ENCODE data around the gene STOML1. TPM values are rescaled to one million over a fixed set of nuclear protein-coding genes. Genes with fewer than 3 reads are reported as not detected.

Gene STOML1
- total RNA-seq, result 1 to 10 TPM; 8.7 to 9.5 TPM

GRCh38 chr15:73991726-73992593, at the start of gene STOML1:
STOML1 (minus strand) TSS chr15:73992295; CDS start chr15:73992223, 72 bp downstream.
- Mint-ChIP-seq H3K9me3 (no peaks in the 10 kb centered on the region), H3K4me3 (peak within 1 kb of the TSS; percentile 95), H3K27ac (peak within 1 kb of the TSS; percentile 83), H3K36me3 (ENCODE audit: low read depth) (peaks cover 4% of the 10 kb centered on the region), H3K4me1 (ENCODE audit: low read depth) (peaks cover 49% of the 10 kb centered on the region), H3K27me3 (ENCODE audit: low read depth) (no peaks in the 10 kb centered on the region)
- CTCF ChIA-PET, result interaction anchor here (1.1 to 5.2 kb wide), 3 partner anchors 14 to 19 kb away, joined by 3 to 54 read pairs (median 24); no protein-coding TSS in a partner anchor
- peak; percentile 95 for DNase-seq
- intact Hi-C loops (cut with micrococcal nuclease), result loop anchor here (1.0 to 10.0 kb wide), 7 partner anchors 10 to 1767 kb away; partner anchors contain the start of gene SIN3A

- Mint-ChIP-seq H3K9me3 (no peaks in the 10 kb centered on the region), H3K4me3 (no peak overlapping the region), H3K4me1 (ENCODE audit: low read depth) (no peaks in the 10 kb centered on the region), H3K27ac (no peak overlapping the region), H3K36me3 (ENCODE audit: low read depth) (peaks cover 8% of the 10 kb centered on the region), H3K27me3 (ENCODE audit: low read depth) (no peaks in the 10 kb centered on the region)
- CTCF ChIA-PET, result interaction anchor here (1.4 to 4.0 kb wide), 3 partner anchors 12 to 75 kb away, joined by 7 to 29 read pairs (median 20); no protein-coding TSS in a partner anchor
- DNase-seq, result no peak
- intact Hi-C loops (cut with micrococcal nuclease), result no loop called here
Observed at GRCh38 chr15:74041311-74041756, 49.2 kb upstream of the STOML1 start.

GRCh38 chr15:74040109-74040850, 48.2 kb upstream of the STOML1 start:
- Mint-ChIP-seq H3K4me1 (ENCODE audit: low read depth) (no peaks in the 10 kb centered on the region), H3K27ac (no peak overlapping the region), H3K4me3 (no peak overlapping the region), H3K9me3 (no peaks in the 10 kb centered on the region), H3K36me3 (ENCODE audit: low read depth) (peaks cover 13% of the 10 kb centered on the region), H3K27me3 (ENCODE audit: low read depth) (no peaks in the 10 kb centered on the region)
- CTCF ChIA-PET, result interaction anchor here (0.6 to 4.0 kb wide), 5 partner anchors 9 to 89 kb away, joined by 4 to 29 read pairs (median 8); no protein-coding TSS in a partner anchor
- intact Hi-C loops (cut with micrococcal nuclease), result no loop called here
- no peak for DNase-seq

- intact Hi-C loops (cut with micrococcal nuclease), result no loop called here
- no peak overlapping the region for H3K27ac Mint-ChIP-seq
- no peaks in the 10 kb centered on the region for H3K9me3 Mint-ChIP-seq
Observed at GRCh38 chr15:74039656-74040010, 47.5 kb upstream of the STOML1 start.

GRCh38 chr15:74038707-74039655, 46.9 kb upstream of the STOML1 start:
- no peak for DNase-seq
- no peaks in the 10 kb centered on the region for H3K9me3 Mint-ChIP-seq
- no peak overlapping the region for H3K4me3 Mint-ChIP-seq
- CTCF ChIA-PET, result interaction anchor here (1.1 to 4.0 kb wide), 4 partner anchors 10 to 66 kb away, joined by 3 to 29 read pairs (median 6); no protein-coding TSS in a partner anchor
- H3K27me3 Mint-ChIP-seq (ENCODE audit: low read depth), result no peaks in the 10 kb centered on the region
- peaks cover 19% of the 10 kb centered on the region for H3K36me3 Mint-ChIP-seq (ENCODE audit: low read depth)
- no peak overlapping the region for H3K27ac Mint-ChIP-seq
- H3K4me1 Mint-ChIP-seq (ENCODE audit: low read depth), result no peaks in the 10 kb centered on the region
- intact Hi-C loops (cut with micrococcal nuclease), result no loop called here

More at GRCh38 chr15:74039656-74040010, 47.5 kb upstream of the STOML1 start:
- Mint-ChIP-seq H3K36me3 (ENCODE audit: low read depth) (peaks cover 15% of the 10 kb centered on the region), H3K4me1 (ENCODE audit: low read depth) (no peaks in the 10 kb centered on the region), H3K4me3 (no peak overlapping the region), H3K27me3 (ENCODE audit: low read depth) (no peaks in the 10 kb centered on the region)
- CTCF ChIA-PET, result interaction anchor here (1.1 to 4.0 kb wide), 3 partner anchors 10 to 66 kb away, joined by 3 to 29 read pairs (median 8); no protein-coding TSS in a partner anchor
- DNase-seq, result no peak

- Mint-ChIP-seq H3K9me3 (no peaks in the 10 kb centered on the region), H3K27me3 (ENCODE audit: low read depth) (no peaks in the 10 kb centered on the region), H3K4me3 (no peak overlapping the region), H3K27ac (no peak overlapping the region), H3K4me1 (ENCODE audit: low read depth) (no peaks in the 10 kb centered on the region), H3K36me3 (ENCODE audit: low read depth) (peaks cover 18% of the 10 kb centered on the region)
- intact Hi-C loops (cut with micrococcal nuclease), result loop anchor here (1.0 kb wide), 1 partner anchor 64 kb away; no protein-coding TSS in a partner anchor
- CTCF ChIA-PET, result interaction anchor here (1.1 to 4.0 kb wide), 6 partner anchors 10 to 86 kb away, joined by 3 to 29 read pairs (median 9); no protein-coding TSS in a partner anchor
- no peak for DNase-seq
Observed at GRCh38 chr15:74037171-74038117, 45.3 kb upstream of the STOML1 start.

- CTCF ChIA-PET, result interaction anchor here (0.7 to 2.5 kb wide), 5 partner anchors 11 to 85 kb away, joined by 4 to 20 read pairs (median 5); partner anchors contain the start of gene PML
- intact Hi-C loops (cut with micrococcal nuclease), result loop anchor here (1.0 kb wide), 1 partner anchor 63 kb away; no protein-coding TSS in a partner anchor
- peaks cover 18% of the 10 kb centered on the region for H3K36me3 Mint-ChIP-seq (ENCODE audit: low read depth)
- peak overlapping the region; percentile 10 for H3K27ac Mint-ChIP-seq
- no peaks in the 10 kb centered on the region for H3K4me1 Mint-ChIP-seq (ENCODE audit: low read depth)
- DNase-seq, result peak; percentile 25
- H3K27me3 Mint-ChIP-seq (ENCODE audit: low read depth), result no peaks in the 10 kb centered on the region
- no peak overlapping the region for H3K4me3 Mint-ChIP-seq
- H3K9me3 Mint-ChIP-seq, result no peaks in the 10 kb centered on the region
Observed at GRCh38 chr15:74036271-74037170, 44.4 kb upstream of the STOML1 start.

GRCh38 chr15:74035121-74036017, 43.3 kb upstream of the STOML1 start:
- H3K4me1 Mint-ChIP-seq (ENCODE audit: low read depth), result no peaks in the 10 kb centered on the region
- H3K9me3 Mint-ChIP-seq, result no peaks in the 10 kb centered on the region
- H3K36me3 Mint-ChIP-seq (ENCODE audit: low read depth), result peaks cover 20% of the 10 kb centered on the region
- no peak overlapping the region for H3K27ac Mint-ChIP-seq
- CTCF ChIA-PET, result interaction anchor here (0.6 to 1.7 kb wide), 4 partner anchors 41 to 65 kb away, joined by 3 to 20 read pairs (median 5); partner anchors contain the start of gene PML
- intact Hi-C loops (cut with micrococcal nuclease), result no loop called here
- no peak overlapping the region for H3K4me3 Mint-ChIP-seq
- no peak for DNase-seq
- no peaks in the 10 kb centered on the region for H3K27me3 Mint-ChIP-seq (ENCODE audit: low read depth)

GRCh38 chr15:74034206-74034755, 42.2 kb upstream of the STOML1 start:
- H3K9me3 Mint-ChIP-seq, result no peaks in the 10 kb centered on the region
- peaks cover 18% of the 10 kb centered on the region for H3K36me3 Mint-ChIP-seq (ENCODE audit: low read depth)
- DNase-seq, result no peak
- H3K27me3 Mint-ChIP-seq (ENCODE audit: low read depth), result no peaks in the 10 kb centered on the region
- intact Hi-C loops (cut with micrococcal nuclease), result no loop called here
- CTCF ChIA-PET, result interaction anchor here (0.6 to 1.0 kb wide), 2 partner anchors 62 to 64 kb away, joined by 3 to 5 read pairs; no protein-coding TSS in a partner anchor
- H3K4me3 Mint-ChIP-seq, result no peak overlapping the region
- no peak overlapping the region for H3K27ac Mint-ChIP-seq
- H3K4me1 Mint-ChIP-seq (ENCODE audit: low read depth), result no peaks in the 10 kb centered on the region

Data from activated naive CD4-positive, alpha-beta T cell treated with anti-CD3 and anti-CD28 coated beads for 36 hours (primary cell).